GM11168 (cell line): ENCODE data around the gene PER3.

Source experiments
- in situ Hi-C: fragments of 300-500 bp; cut with MboI; formaldehyde crosslinking; loops from one replicate; pipeline ENCODE4 v1.12.0; 2022; ENCODE audit warnings: low sequenced_read_pairs; ENCODE audit not compliant: unreplicated experiment

The PER3 gene

DNA sequence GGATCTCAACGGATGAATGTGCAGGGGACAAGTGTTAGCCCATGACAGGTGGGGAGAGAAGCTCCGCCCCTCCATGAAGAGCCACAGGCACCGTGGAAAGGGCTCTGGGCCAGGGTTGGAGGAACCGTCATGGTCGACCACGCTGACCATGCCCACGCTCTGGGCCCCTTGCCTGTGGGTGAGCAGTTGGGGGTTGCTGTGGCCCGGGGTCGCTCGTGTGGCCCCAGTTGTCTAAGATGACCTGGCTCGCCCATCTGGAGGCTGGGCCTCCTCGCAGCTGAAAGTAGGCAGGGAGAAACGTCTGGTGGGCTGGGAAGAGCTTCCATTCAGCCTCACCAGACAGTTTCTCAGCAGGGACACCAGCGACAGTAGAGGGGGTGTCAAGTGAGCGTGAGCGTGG is 81.9 kb downstream of the PER3 start:
- in situ Hi-C loops, result no loop called here

- in situ Hi-C loops, result no loop called here
Measured at GRCh38 chr1:7868070-7868780, 84.1 kb downstream of the PER3 start.

DNA sequence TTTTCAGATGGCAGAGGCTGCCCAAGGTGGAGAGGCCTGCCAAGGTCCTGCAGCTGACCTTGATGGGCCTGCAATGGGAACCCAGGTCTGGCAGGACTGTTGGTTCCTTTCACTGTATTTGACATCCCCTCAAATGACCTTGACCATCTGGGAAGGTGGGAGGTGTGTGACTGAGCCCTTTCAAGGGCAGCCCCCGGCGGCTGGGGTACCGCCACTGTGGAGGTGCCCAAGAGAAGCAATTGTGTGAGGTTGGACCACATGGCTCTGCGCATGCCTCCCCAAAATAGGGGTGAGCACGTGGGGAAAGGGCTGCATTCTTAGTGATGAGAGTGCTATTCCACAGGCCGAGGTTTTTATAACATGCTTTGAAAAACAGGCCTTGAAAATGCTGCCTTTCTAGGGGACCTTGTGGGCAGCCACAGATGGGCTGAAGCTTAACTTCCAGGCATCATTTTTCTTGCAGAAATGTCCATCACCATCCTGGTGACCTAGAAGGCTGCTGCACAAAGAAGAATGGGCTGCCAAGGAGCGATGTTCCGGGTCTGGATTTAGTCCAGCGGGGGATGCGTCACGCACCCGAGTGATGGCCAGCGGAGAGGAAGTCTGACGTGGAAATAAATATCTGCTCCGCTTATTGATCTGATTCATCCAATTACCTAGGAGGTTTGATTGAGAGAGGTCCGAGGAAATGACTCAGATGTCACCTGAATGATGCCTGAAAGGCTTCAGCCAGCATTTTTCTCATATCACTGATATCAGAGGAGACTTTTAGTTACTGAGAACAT is 85.2 kb downstream of the PER3 start:
- in situ Hi-C loops, result no loop called here

GRCh38 chr1:7871136-7871535 is 87.0 kb downstream of the PER3 start:
- in situ Hi-C loops, result no loop called here

DNA sequence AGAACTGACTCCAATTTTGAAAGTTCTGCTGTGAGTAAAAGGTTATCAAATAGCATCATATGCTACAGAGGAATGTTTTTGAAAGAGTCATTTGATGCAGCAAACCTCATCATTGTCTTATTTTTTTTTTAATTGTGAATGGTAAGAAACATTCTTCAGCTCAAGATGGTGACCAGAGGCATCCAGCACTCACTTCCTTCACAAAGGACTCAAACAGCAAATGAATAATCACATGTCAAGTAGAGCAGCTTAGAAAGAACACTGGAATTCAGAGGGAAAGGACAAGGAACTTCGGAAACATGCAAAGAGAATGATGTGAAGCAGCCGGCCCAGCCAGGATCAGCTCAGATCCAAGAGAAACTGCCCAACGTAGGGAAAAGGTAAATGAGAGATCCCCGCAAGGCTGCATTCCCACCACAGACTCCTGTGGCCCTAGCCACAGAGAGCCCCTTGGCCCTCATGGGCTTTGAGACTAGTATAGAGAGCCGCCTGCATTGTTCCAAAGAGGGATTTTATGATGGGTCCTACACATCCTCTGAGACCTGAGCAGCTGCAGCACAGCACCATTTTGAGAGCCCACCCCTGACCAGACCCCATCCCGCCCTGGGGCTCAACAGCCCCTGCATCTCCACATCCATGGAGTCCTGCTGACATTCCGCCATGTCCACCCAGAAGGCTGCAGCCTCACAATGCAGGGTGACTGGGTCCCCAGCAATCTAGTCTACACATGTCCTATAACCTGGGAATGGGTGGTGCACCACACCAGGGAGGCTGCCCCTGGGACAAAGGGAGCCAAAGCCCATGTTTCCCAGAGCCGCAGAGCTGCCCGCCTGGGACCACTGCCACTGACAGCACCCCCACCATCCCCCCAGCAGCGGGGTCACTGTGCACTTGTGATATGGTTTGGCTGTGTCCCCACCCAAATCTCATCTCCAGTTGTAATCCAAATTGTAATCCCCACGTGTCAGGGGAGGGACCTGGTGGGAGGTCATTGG is 90.0 kb downstream of the PER3 start:
- in situ Hi-C loops, result no loop called here

GRCh38 chr1:7878027-7878426 is 93.9 kb downstream of the PER3 start:
- in situ Hi-C loops, result no loop called here

GRCh38 chr1:7879228-7879627 is 95.1 kb downstream of the PER3 start:
- in situ Hi-C loops, result no loop called here

GRCh38 chr1:7884757-7885156 is 100.7 kb downstream of the PER3 start:
- in situ Hi-C loops, result no loop called here

DNA sequence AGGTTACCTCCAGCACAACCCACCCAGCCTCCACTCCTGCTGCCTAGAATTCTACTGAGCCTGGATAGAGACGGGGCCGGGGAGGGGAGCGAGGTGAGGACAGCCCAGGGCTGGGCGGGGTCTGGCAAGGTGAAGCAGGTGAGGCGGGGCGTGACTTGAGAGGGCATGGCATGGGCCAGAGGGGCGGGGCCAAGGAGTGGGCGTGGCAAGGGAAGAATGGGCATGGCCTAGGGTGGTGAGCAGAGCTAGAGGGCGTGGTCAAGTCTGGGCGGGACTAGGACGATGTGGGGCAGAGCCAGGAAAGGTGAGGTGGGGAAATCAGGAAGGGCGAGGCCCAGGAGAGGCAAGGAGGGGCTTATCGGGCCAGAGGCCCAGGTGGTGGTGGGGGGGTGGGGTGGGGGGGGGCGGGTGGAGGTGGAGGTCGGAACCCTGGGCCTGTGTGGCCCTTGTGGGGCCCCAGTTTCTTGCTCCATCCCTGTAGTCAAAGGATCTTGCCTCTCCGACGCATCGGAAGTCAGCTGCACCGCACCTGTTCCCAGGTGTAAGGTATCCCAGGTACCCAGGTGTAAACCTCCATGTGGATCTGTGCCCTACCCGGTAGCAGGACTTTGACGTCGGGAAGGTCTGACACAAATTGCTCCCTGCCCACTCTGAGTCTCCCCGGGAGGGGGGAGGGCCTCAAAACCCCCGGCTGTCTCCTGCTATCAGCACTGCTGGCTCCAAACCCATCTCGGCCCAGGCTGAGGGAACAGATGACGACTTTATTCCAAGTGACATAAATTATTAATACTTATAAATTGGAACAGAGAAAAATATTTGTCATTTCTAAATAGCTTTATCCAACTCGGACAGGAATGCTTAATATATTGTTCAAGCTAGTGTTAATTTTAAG is 101.7 kb downstream of the PER3 start:
- in situ Hi-C loops, result no loop called here

DNA sequence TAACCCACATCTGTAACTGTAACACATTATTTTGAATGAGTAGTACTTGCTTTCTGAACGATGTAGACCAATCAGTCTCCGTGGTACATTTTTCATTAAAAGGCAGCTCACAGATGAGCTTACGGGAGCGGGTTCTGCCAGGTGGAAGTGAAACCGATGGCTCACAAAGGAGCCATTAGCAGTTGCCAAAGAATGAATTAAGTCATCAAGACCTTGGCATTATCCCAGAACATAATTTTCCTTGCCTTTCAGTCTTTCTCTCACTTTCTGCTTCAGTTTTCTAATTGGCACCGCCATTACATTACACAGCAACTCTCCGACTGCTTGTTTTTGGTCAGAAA is 102.3 kb downstream of the PER3 start:
- in situ Hi-C loops, result no loop called here

DNA sequence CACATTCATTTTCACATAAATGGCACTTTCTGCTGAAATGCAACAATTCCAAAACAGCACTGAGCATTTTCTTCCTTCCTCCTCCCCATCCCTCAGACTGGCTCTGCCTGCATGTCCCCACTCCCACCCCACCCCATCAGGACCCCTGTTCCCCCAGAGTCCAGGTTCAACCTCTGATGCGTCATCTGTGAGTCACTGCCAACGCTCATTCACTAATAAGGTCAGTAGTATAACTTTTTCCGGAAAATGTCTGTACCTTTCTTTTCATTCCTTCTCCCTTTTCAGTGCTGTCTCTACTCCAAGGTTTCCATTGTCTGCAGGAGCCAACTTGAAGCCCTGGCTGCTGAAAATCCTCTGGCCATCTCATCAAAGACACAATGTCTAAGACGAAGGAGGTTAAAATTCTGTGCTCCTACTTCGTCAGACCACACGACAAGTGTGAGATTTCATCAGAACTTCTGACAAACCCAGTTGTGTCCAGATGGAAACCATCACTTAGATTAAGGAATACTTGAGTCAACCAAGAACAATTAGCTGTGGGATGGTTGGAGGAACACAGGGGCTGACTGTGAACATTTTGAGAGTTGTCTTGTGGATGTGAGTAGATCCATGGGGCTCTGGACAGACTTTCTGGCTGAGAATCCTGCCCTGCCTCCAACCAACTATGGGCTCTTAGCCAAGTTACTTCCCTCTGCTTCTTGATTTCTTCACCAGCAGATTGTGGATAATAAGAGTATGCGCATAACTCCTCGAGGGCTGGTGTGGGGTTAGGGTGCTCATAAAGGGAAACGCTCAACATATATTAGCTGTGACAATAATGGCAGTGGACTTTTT is 104.4 kb downstream of the PER3 start:
- in situ Hi-C loops, result no loop called here

- in situ Hi-C loops, result no loop called here
Measured at GRCh38 chr1:7890853-7891252, 106.8 kb downstream of the PER3 start.

DNA sequence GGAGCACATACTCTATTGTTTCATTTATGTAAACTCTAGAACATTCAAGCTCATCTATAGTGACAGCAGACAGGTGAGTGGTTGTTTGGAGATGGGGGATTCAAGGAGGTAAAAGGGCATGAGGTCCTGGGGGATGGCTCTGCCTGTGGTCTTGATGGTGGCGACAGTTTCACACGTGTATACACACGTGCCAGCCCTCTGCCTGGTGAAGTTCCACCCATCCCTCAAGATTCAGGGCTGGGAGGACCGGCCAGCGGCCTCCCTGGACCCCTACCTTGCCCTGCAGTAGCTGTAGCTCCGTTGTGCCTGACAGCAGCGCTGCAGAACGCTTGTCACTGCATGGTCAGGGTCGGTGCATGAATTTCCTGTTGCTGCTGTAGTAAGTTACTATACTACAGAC is 107.7 kb downstream of the PER3 start:
- in situ Hi-C loops, result no loop called here

- in situ Hi-C loops, result no loop called here
Measured at GRCh38 chr1:7893529-7894180, 109.6 kb downstream of the PER3 start.
